GM12878 (cell line): ENCODE results near the gene LSM14B. TPM values are rescaled to one million over a fixed set of nuclear protein-coding genes. Genes with fewer than 3 reads are reported as not detected.

ENCODE experiments used
- ATAC-seq: fragments of 200-7000 bp; cut with Tn5 transposase; 3 replicates; pipeline ENCODE4 v1.9.1; 2020; ENCODE audit warnings: mild to moderate bottlenecking, moderate library complexity
- BruUV-seq: library from RNA; stranded (reverse); fragments of 400-500 nt; replicated peaks from 2 replicates; lab custom pipeline; 2021; lab: Mats Ljungman, UMichigan
- CTCF ChIA-PET: fragments of 300-600 bp; sonication (Branson Sonifier 250); formaldehyde crosslinking; extraction: SDS; loops from one replicate; lab custom pipeline; 2021; ENCODE audit warnings: inconsistent platforms; lab: Yijun Ruan, JAX
- POLR2A ChIA-PET: fragments of 350-600 bp; formaldehyde crosslinking; extraction: SDS; loops from one replicate; lab custom pipeline; 2021; ENCODE audit warnings: inconsistent platforms; lab: Charles Lee
- RAD21 ChIA-PET: fragments of 300-600 bp; sonication (Branson Sonifier 250); formaldehyde crosslinking; loops from one replicate; lab custom pipeline; 2023; ENCODE audit warnings: antibody characterized with exemption; ENCODE audit not compliant: unreplicated experiment; lab: Charles Lee
- SMC1A ChIA-PET: fragments of 300-600 bp; sonication (Branson Sonifier 250); formaldehyde crosslinking; loops from one replicate; lab custom pipeline; 2023; ENCODE audit not compliant: unreplicated experiment, uncharacterized antibody; lab: Charles Lee
- DNase-seq: peaks from one replicate; pipeline ENCODE4 v3.0.0-alpha.2; 2011; ENCODE audit warnings: low read depth, low spot score
- FAIRE-seq: peaks from 3 replicates; lab custom pipeline; 2011; peaks lifted over from hg19 to GRCh38; lab: Jason Lieb, UNC
- H2AFZ ChIP-seq: 2 replicates; pipeline ENCODE4 v1.6.0; 2011; ENCODE audit warnings: low read depth, low read length, control low read depth; ENCODE audit not compliant: control insufficient read depth
- H3K27ac ChIP-seq: 2 replicates; pipeline ENCODE4 v1.5.1; 2011; ENCODE audit warnings: control low read depth; ENCODE audit not compliant: control insufficient read depth, insufficient read depth
- H3K27me3 ChIP-seq, 2 experiments: replicated peaks in 1 of 2; 2 replicates each; pipeline versions ENCODE4 v1.6.0 to v1.6.1; 2011; ENCODE audit warnings: low read length in 1 of 2; ENCODE audit not compliant: control insufficient read depth in 2 of 2, insufficient read depth in 2 of 2
- H3K36me3 ChIP-seq, 2 experiments: 2 replicates each; pipeline ENCODE4 v1.5.1; 2011; ENCODE audit warnings: low read length in 1 of 2; ENCODE audit not compliant: control insufficient read depth in 2 of 2, insufficient read depth in 2 of 2
- H3K4me1 ChIP-seq: 2 replicates; pipeline ENCODE4 v1.6.1; 2011; ENCODE audit warnings: mild to moderate bottlenecking, low read length, moderate library complexity, mixed read lengths; ENCODE audit not compliant: control insufficient read depth, insufficient read depth
- H3K4me2 ChIP-seq: 2 replicates; pipeline ENCODE4 v1.6.0; 2011; ENCODE audit warnings: control low read depth; ENCODE audit not compliant: control insufficient read depth, insufficient read depth
- H3K4me3 ChIP-seq: fragments of 200-600 bp; sonication (generic); 2 replicates; pipeline ENCODE4 v1.5.1; 2016
- H3K79me2 ChIP-seq: 2 replicates; pipeline ENCODE4 v1.6.0; 2011; ENCODE audit warnings: low read length; ENCODE audit not compliant: control insufficient read depth, insufficient read depth
- H3K9ac ChIP-seq: 2 replicates; pipeline ENCODE4 v1.8.0; 2011; ENCODE audit warnings: low read length, control low read depth, mixed read lengths; ENCODE audit not compliant: control insufficient read depth, insufficient read depth
- H3K9me3 ChIP-seq: replicated peaks from 3 replicates; pipeline ENCODE4 v1.5.1; 2011; ENCODE audit warnings: mild to moderate bottlenecking, low read length; ENCODE audit not compliant: control insufficient read depth, insufficient read depth
- H4K20me1 ChIP-seq: 2 replicates; pipeline ENCODE4 v1.6.0; 2011; ENCODE audit not compliant: control insufficient read depth, insufficient read depth
- CEBPZ ChIP-seq: fragments of 150-350 bp; IDR thresholded peaks from 2 replicates; pipeline ENCODE4 v1.6.1; 2016; ENCODE audit warnings: low read depth, low read length
- ELK1 ChIP-seq: IDR thresholded peaks from 2 replicates; pipeline ENCODE4 v1.6.1; 2012; ENCODE audit warnings: low read depth, low read length, improper control_type of control experiment
- ESRRA ChIP-seq: IDR thresholded peaks from 2 replicates; pipeline ENCODE4 v1.6.1; 2012; ENCODE audit warnings: mild to moderate bottlenecking, low read length, improper control_type of control experiment
- MYC ChIP-seq: IDR thresholded peaks from 2 replicates; pipeline ENCODE4 v1.6.1; 2011; ENCODE audit warnings: mild to moderate bottlenecking, low read length, moderate library complexity, inconsistent platforms; ENCODE audit not compliant: insufficient read depth, insufficient replicate concordance, insufficient read length, severe bottlenecking
- REST ChIP-seq: IDR thresholded peaks from 2 replicates; pipeline ENCODE4 v1.6.1; 2012; ENCODE audit warnings: mild to moderate bottlenecking, low read depth, low read length
- SUZ12 ChIP-seq: fragments of 200-600 bp; sonication (generic); IDR thresholded peaks from one replicate; pipeline ENCODE4 v1.6.1; 2018; ENCODE audit warnings: antibody characterized with exemption, mild to moderate bottlenecking; ENCODE audit not compliant: unreplicated experiment
- ZBTB33 ChIP-seq: fragments of 450-650 bp; IDR thresholded peaks from 2 replicates; pipeline ENCODE4 v1.6.1; 2017; ENCODE audit warnings: mild to moderate bottlenecking
- ZNF207 ChIP-seq: fragments of 450-650 bp; IDR thresholded peaks from 2 replicates; pipeline ENCODE4 v1.6.1; 2014; ENCODE audit warnings: antibody characterized with exemption, mild to moderate bottlenecking, borderline replicate concordance
- WGBS: methylation state at CpG from one replicate; pipeline ENCODE4 v1.1.6; 2016; ENCODE audit warnings: low lambda C conversion rate; ENCODE audit not compliant: insufficient replicate concordance, insufficient coverage; ENCODE audit errors: missing lambda C conversion rate; 5-methylcytosine and 5-hydroxymethylcytosine counted together
- in situ Hi-C: fragments of 300-500 bp; cut with MboI; formaldehyde crosslinking; loops from 9 replicates; pipeline ENCODE4 v1.14.3; 2018; ENCODE audit warnings: mixed read lengths
- intact Hi-C: fragments of 100-400 bp; cut with micrococcal nuclease; formaldehyde crosslinking; loops from one replicate; pipeline ENCODE4 v1.14.2; 2022; ENCODE audit not compliant: unreplicated experiment
- polyA plus RNA-seq, 11 experiments: library from polyadenylated mRNA; depleted of rRNA in 4 of 11; unstranded in 6 of 11; stranded (reverse) in 5 of 11; fragments of >200 nt; fragmentation: Nextera tagmentation in 4 of 11; fragmentation: Illumina TruSeq in 1 of 11; extraction: Ambion mirVana in 4 of 11; extraction: Trizol in 1 of 11; gene quantifications; 1 replicate in 1 of 11; 2 replicates in 10 of 11; pipeline versions ENCODE4 v1.2.1 to v1.2.3, GENCODE V29; 2011 to 2016; ENCODE audit warnings: inconsistent platforms in 2 of 11, missing spikeins in 2 of 11, low read depth in 1 of 11
- total RNA-seq, 4 experiments: library from RNA; depleted of rRNA in 3 of 4; stranded (reverse); fragments of >200 nt in 3 of 4; fragmentation: Illumina TruSeq in 1 of 4; extraction: Trizol in 1 of 4; gene quantifications; 2 replicates each; pipeline versions ENCODE4 v1.2.1 to v1.2.3, GENCODE V29; 2013 to 2021

Gene LSM14B
- total and polyA plus RNA-seq, 10 of the 15 experiments (the other 5 are each of a cell fraction or from before 2014, with no cell fraction given) = 0.56 to 34.3 (median 15.6) TPM

- no peak for TF ChIP-seq REST
- TF ChIP-seq ZBTB33 = no peak
- TF ChIP-seq, all 136 proteins: peak for 0
Measured at GRCh38 chr20:62172666-62173065, 50.4 kb downstream of the LSM14B start (continued).

GRCh38 chr20:62174021-62174804, 51.9 kb downstream of the LSM14B start:
- no TSS peak for BruUV-seq
- Histone ChIP-seq H3K27ac (no peak overlapping the region), H3K36me3 (peaks cover 0 to 2% of the 10 kb centered on the region in 2 experiments; a peak in 3 of 4 replicates), H3K27me3 (no peaks in the 10 kb centered on the region), H3K4me2 (no peak overlapping the region), H3K4me3 (no peak overlapping the region), H3K79me2 (no peaks in the 10 kb centered on the region), H4K20me1 (no peaks in the 10 kb centered on the region), H2AFZ (no peak overlapping the region), H3K9me3 (no peaks in the 10 kb centered on the region), H3K9ac (no peak overlapping the region), H3K4me1 (no peaks in the 10 kb centered on the region)
- ChIA-PET POLR2A (no interaction called here), SMC1A (no interaction called here), CTCF (no interaction called here), RAD21 (no interaction called here)
- WGBS = 95% methylated on average over 28 of the region's 28 CpGs
- DNase-seq = no peak
- in situ Hi-C loops = no loop called here
- no peak for FAIRE-seq
- no peak for ATAC-seq
- intact Hi-C loops = no loop called here
- no peak for TF ChIP-seq ZNF207
- TF ChIP-seq MYC = no peak
- no peak for TF ChIP-seq ESRRA
- TF ChIP-seq SUZ12 = no peak
- no peak for TF ChIP-seq CEBPZ
- TF ChIP-seq ELK1 = no peak
